ENCODE results near the gene NSMCE4A. TPM values are rescaled to one million over a fixed set of nuclear protein-coding genes. Genes with fewer than 3 reads are reported as not detected.
"Not testable (repeated sequence)": the region's sequence is repeated elsewhere in the genome, so short reads cannot be mapped to it uniquely, and the experiment has no call there.

Gene NSMCE4A
- total and polyA plus RNA-seq, 7 donors = 39.0 to 160 (median 104) TPM

DNA sequence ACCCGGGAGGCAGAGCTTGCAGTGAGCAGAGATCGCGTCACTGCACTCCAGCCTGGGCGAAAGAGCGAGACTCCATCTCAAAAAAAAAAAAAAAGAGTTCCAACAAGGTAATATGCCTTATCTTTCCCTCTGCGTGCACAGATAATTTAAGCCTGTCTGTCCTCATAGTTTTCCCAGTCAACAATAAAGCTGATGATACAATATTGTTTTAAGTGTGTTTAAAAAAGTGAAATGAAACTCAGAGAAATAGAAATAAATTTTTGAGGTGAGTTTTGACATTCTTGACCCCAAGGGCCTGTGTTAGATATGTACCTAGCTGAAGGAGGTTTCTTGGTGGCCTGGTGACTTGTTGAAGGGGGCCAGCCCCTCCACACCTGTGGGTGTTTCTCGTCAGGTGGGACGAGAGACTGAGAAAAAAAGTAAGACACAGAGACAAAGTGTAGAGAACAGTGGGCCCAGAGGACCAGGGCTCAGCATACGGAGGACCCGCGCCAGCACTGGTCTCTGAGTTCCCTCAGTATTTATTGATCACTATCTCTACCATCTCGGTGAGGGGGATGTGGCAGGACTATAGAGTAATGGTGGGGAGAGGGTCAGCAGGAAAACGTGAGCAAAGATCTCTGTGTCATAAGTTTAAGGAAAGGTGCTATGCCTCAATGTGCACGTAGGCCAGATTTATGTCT, 45.3 kb downstream of the NSMCE4A start:
- 62 to 81% methylated on average over 14 of the region's 14 CpGs for WGBS, 2 donors
- not testable (repeated sequence) for H3K4me3 ChIP-seq, H3K27me3 ChIP-seq, DNase-seq, H3K9me3 ChIP-seq, H3K36me3 ChIP-seq
- peak overlapping the region in 2 of 4 donors; percentile 51 to 98 for H3K27ac ChIP-seq
- intact Hi-C loops (cut with DNase I) = loop anchor here (5.0 kb wide), 3 partner anchors 43 to 123 kb away; no protein-coding TSS in a partner anchor
- H3K4me1 ChIP-seq = peaks cover 3 to 41% (median 18%) of the 10 kb centered on the region in 4 donors

DNA sequence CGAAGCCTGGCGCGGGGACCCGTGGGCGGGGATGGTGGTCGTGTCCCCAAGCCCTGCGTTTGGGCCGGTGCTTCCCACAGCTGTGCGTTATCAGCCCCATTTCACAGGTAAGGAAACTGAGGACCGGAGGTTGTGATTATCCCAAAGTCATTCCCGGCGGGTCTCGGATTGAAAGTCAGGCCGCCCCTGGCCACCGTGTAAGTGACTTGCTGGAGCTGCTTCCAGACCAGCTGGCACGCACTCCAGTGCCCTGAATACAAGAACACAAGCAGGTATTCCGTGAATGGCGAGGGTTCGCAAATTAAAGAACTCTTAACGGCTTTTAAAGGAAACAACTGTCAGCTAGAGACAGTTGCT, 46.5 kb downstream of the NSMCE4A start:
- intact Hi-C loops (cut with DNase I) = loop anchor here (5.0 kb wide), 3 partner anchors 44 to 124 kb away; no protein-coding TSS in a partner anchor
- Histone ChIP-seq H3K4me3 (peak overlapping the region; percentile 78 to 100 (median 92)), H3K27me3 (no peaks in the 10 kb centered on the region), H3K36me3 (no peaks in the 10 kb centered on the region), H3K9me3 (no peaks in the 10 kb centered on the region), H3K27ac (peak overlapping the region; percentile 92 to 99 (median 98)), H3K4me1 (peaks cover 3 to 41% (median 18%) of the 10 kb centered on the region in 4 donors)
- no peak for DNase-seq
- 1 to 2% methylated on average over 20 of the region's 20 CpGs for WGBS, 2 donors
- no peak for TF ChIP-seq POLR2A (IDR thresholded peaks at IDR 0.05)

DNA sequence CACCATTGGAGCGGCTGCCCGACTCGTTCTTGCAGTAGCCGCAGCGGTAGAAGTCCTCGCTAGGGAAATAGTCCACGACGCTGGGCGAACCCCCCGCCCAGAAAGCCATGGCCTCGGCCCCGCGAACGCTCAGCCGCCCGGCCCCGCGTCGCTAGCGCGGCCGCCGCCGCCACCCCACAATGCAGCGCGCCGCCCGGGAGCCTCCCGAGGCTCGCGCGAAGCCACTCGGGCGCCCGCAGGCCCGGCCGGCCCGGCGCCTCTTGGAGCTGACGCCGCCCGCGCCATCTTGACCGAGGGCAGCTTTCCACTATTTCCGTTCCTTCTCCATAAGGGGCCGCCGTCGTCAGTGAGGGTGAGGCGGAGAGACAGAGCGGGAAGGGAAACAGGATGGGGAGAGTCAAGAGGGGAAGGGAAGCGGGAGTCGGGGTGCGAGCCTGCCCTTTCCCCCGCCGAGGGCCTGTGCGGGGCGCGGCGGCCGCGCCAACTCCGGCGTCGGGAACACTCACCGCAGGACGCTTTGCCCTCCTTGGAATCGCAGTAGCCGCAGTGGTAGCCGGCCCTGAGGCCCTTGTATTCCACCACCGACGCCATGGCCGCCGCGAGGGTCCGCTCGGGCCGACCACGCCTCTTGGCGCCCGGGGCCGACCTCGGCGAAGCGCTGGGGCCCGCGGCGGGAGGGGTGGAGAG, 47.0 kb downstream of the NSMCE4A start, which contains the start of gene ATE1:
ATE1 (minus strand) TSS at position 191 of the 687 bp plus-strand sequence; CDS start at position 109, 82 bp downstream.
- intact Hi-C loops (cut with DNase I) = loop anchor here (5.0 kb wide), 3 partner anchors 44 to 124 kb away; no protein-coding TSS in a partner anchor
- Histone ChIP-seq H3K4me1 (peaks cover 3 to 41% (median 18%) of the 10 kb centered on the region in 4 donors), H3K4me3 (peak within 1 kb of the TSS; percentile 78 to 100 (median 92)), H3K27me3 (no peaks in the 10 kb centered on the region), H3K36me3 (peaks cover 0 to 4% (median under 1%) of the 10 kb centered on the region in 4 donors), H3K9me3 (no peaks in the 10 kb centered on the region), H3K27ac (peak within 1 kb of the TSS; percentile 92 to 99 (median 98))
- 0% methylated on average over 87 of the region's 87 CpGs for WGBS, 2 donors
- TF ChIP-seq POLR2A (IDR thresholded peaks at IDR 0.05) (peak; percentile 61 to 79), CTCF (IDR thresholded peaks at IDR 0.05) (no peak), POLR2AphosphoS5 (IDR thresholded peaks at IDR 0.05) (peak; percentile 91 to 95 (median 94))
- DNase-seq = peak; percentile 95

- TF ChIP-seq EP300 (IDR thresholded peaks at IDR 0.05) (no peak), POLR2A (IDR thresholded peaks at IDR 0.05) (no peak), CTCF (IDR thresholded peaks at IDR 0.05) (no peak), POLR2AphosphoS5 (IDR thresholded peaks at IDR 0.05) (peak in 3 of 4 donors; percentile 20 to 60 (median 44))
- 0 to 1% methylated on average over 48 of the region's 48 CpGs for WGBS, 2 donors
- Histone ChIP-seq H3K27me3 (no peaks in the 10 kb centered on the region), H3K4me3 (peak overlapping the region; percentile 78 to 100 (median 92)), H3K4me1 (peaks cover 3 to 41% (median 18%) of the 10 kb centered on the region in 4 donors), H3K27ac (peak overlapping the region; percentile 92 to 99 (median 98)), H3K9me3 (no peaks in the 10 kb centered on the region), H3K36me3 (peaks cover 0 to 6% (median 2%) of the 10 kb centered on the region in 4 donors)
- intact Hi-C loops (cut with DNase I) = loop anchor here (5.0 kb wide), 3 partner anchors 45 to 125 kb away; no protein-coding TSS in a partner anchor
- DNase-seq = peak; percentile 79
Measured at GRCh38 chr10:121927318-121927840, 47.6 kb downstream of the NSMCE4A start.

DNA sequence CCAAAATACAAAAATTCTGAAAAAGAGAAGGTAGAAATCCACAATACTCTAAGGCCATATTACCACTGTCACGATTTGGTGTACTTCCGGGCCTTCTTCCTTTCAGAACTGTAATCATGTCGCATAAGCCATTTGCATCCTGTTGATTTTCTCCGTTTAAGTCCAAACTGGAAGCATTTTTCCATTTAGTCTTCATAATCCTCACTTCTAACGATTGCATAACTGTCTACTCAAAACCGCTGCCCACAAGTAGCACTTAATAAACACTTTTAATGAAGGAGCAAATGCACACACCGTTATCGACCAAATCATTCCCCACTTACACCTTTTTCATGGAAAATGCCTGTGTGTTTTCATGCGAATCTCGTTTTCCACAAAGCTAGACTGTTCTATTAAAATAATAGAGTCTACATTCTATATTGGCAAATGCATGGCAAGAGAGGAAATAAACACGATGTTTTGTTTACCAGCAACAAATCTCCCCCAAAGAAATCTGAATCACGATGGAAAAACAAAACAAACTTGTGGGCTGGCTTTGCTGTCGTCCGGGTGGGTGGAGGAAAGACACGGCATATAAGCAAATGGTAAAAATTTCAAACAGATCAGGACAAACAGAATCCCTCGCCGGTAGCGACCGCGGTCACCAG, 48.2 kb downstream of the NSMCE4A start:
- no peaks in the 10 kb centered on the region for H3K9me3 ChIP-seq
- no peak for DNase-seq
- intact Hi-C loops (cut with DNase I) = loop anchor here (5.0 kb wide), 3 partner anchors 46 to 126 kb away; no protein-coding TSS in a partner anchor
- H3K27ac ChIP-seq = peak overlapping the region; percentile 92 to 99 (median 98)
- peak overlapping the region; percentile 78 to 100 (median 92) for H3K4me3 ChIP-seq
- peaks cover 0 to 6% (median 2%) of the 10 kb centered on the region in 4 donors for H3K36me3 ChIP-seq
- TF ChIP-seq POLR2AphosphoS5 (IDR thresholded peaks at IDR 0.05) = peak in 1 of 4 donors; percentile 19
- no peak for TF ChIP-seq EP300 (IDR thresholded peaks at IDR 0.05)
- TF ChIP-seq CTCF (IDR thresholded peaks at IDR 0.05) = no peak
- no peak for TF ChIP-seq POLR2A (IDR thresholded peaks at IDR 0.05)
- peaks cover 3 to 46% (median 20%) of the 10 kb centered on the region in 4 donors for H3K4me1 ChIP-seq
- no peaks in the 10 kb centered on the region for H3K27me3 ChIP-seq
- WGBS, 2 donors = 1% methylated on average over 20 of the region's 20 CpGs

All from sigmoid colon (tissue), 7 donors.